Dendritic cell treated with granulocyte-macrophage colony-stimulating factor and Interleukin-4, amounts not matched to agents 40 ng/mL and 50 ng/mL, for 4 days (primary cell): ENCODE data around the gene MRO.
A peak's percentile ranks its signal among the peaks of the same experiment; 100 is the strongest.
"Not testable (repeated sequence)": the region's sequence is repeated elsewhere in the genome, so short reads cannot be mapped to it uniquely, and the experiment has no call there.

Source experiments
- H3K27ac Mint-ChIP-seq: one replicate; pipeline ENCODE4 v1.8.0; 2022; ENCODE audit warnings: mild to moderate bottlenecking, mixed read lengths
- H3K27me3 Mint-ChIP-seq: one replicate; pipeline ENCODE4 v1.8.0; 2022; ENCODE audit warnings: mild to moderate bottlenecking, mixed read lengths
- H3K36me3 Mint-ChIP-seq: one replicate; pipeline ENCODE4 v1.8.0; 2022; ENCODE audit warnings: low read depth, mixed read lengths
- H3K4me1 Mint-ChIP-seq: one replicate; pipeline ENCODE4 v1.8.0; 2022; ENCODE audit warnings: low read depth, mixed read lengths
- H3K4me3 Mint-ChIP-seq: one replicate; pipeline ENCODE4 v1.8.0; 2022; ENCODE audit warnings: mild to moderate bottlenecking, moderate library complexity, mixed read lengths
- H3K9me3 Mint-ChIP-seq: one replicate; pipeline ENCODE4 v1.8.0; 2022; ENCODE audit warnings: mixed read lengths
- intact Hi-C: fragments of 100-400 bp; cut with micrococcal nuclease; formaldehyde crosslinking; loops from one replicate; pipeline ENCODE4 v1.15.0; 2022

MRO gene

GRCh38 chr18:50848991-50849390 lies 29.2 kb upstream of the MRO start:
- peak overlapping the region; percentile 70 for H3K27ac Mint-ChIP-seq
- H3K4me1 Mint-ChIP-seq: peaks cover 60% of the 10 kb centered on the region
- no peaks in the 10 kb centered on the region for H3K27me3 Mint-ChIP-seq
- no peaks in the 10 kb centered on the region for H3K9me3 Mint-ChIP-seq
- H3K36me3 Mint-ChIP-seq: no peaks in the 10 kb centered on the region
- H3K4me3 Mint-ChIP-seq: no peak overlapping the region
- intact Hi-C loops: no loop called here

DNA sequence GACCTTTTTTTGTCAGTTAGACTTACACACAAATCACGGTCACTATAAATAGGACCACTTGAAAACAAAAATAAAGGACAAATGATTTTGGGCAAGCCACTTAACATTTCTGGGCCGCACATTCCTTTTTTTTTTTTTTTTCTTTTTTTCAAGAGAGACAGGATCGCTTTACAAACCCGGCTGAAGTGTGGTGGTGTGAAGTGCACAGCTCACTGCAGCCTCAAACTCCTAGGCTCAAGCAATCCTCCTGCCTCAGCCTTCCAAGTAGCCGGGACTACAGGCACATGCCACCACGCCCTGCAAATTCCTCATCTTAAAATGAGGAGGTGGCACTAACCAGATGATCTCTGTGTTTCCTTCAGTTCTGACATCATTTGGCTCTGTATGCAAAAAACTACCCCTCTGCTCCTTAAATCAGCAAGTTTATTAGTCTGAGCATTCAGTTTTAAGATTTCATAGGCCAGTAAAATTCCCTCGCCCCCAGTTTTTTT lies 28.3 kb upstream of the MRO start:
- intact Hi-C loops: no loop called here
- Mint-ChIP-seq H3K36me3 (no peaks in the 10 kb centered on the region), H3K4me3 (no peak overlapping the region)

GRCh38 chr18:50847192-50847591 lies 27.4 kb upstream of the MRO start:
- no peak overlapping the region for H3K4me3 Mint-ChIP-seq
- H3K36me3 Mint-ChIP-seq: no peaks in the 10 kb centered on the region
- H3K9me3 Mint-ChIP-seq: no peaks in the 10 kb centered on the region
- H3K27me3 Mint-ChIP-seq: no peaks in the 10 kb centered on the region
- H3K27ac Mint-ChIP-seq: no peak overlapping the region
- intact Hi-C loops: no loop called here
- peaks cover 56% of the 10 kb centered on the region for H3K4me1 Mint-ChIP-seq

More for the DNA sequence above, 28.3 kb upstream of the MRO start:
- peaks cover 59% of the 10 kb centered on the region for H3K4me1 Mint-ChIP-seq
- H3K27me3 Mint-ChIP-seq: no peaks in the 10 kb centered on the region
- no peaks in the 10 kb centered on the region for H3K9me3 Mint-ChIP-seq
- peak overlapping the region; percentile 70 for H3K27ac Mint-ChIP-seq

GRCh38 chr18:50844960-50845359 lies 25.1 kb upstream of the MRO start:
- peaks cover 42% of the 10 kb centered on the region for H3K4me1 Mint-ChIP-seq

DNA sequence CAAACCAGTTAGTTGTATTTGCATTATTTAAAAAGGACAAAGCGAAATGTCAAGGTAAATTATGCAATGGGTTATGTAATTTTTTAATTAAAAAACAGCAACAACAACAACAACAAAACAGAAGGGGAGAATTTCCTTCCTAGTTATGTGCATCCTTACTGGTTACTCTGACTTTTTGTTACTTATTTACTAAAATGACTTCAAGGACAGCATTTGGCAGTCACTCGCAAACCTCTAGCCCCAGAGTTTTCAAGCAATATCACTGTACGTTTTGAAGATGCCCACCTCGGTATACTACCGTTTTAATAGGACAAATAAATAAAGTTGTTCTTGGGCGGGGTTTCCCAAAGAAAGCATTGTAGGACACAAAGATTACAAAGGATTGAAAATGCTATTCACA lies 24.7 kb upstream of the MRO start:
- intact Hi-C loops: no loop called here
- no peak overlapping the region for H3K4me3 Mint-ChIP-seq
- H3K27ac Mint-ChIP-seq: no peak overlapping the region
- no peaks in the 10 kb centered on the region for H3K36me3 Mint-ChIP-seq
- no peaks in the 10 kb centered on the region for H3K27me3 Mint-ChIP-seq
- H3K9me3 Mint-ChIP-seq: no peaks in the 10 kb centered on the region
- H3K4me1 Mint-ChIP-seq: peaks cover 42% of the 10 kb centered on the region

More at GRCh38 chr18:50844960-50845359, 25.1 kb upstream of the MRO start:
- H3K4me3 Mint-ChIP-seq: no peak overlapping the region
- intact Hi-C loops: no loop called here
- no peak overlapping the region for H3K27ac Mint-ChIP-seq
- H3K9me3 Mint-ChIP-seq: no peaks in the 10 kb centered on the region
- H3K36me3 Mint-ChIP-seq: no peaks in the 10 kb centered on the region
- H3K27me3 Mint-ChIP-seq: no peaks in the 10 kb centered on the region

GRCh38 chr18:50842846-50843245 lies 23.0 kb upstream of the MRO start:
- peaks cover 38% of the 10 kb centered on the region for H3K4me1 Mint-ChIP-seq
- intact Hi-C loops: no loop called here
- H3K27ac Mint-ChIP-seq: peak overlapping the region; percentile 35
- no peaks in the 10 kb centered on the region for H3K27me3 Mint-ChIP-seq
- no peak overlapping the region for H3K4me3 Mint-ChIP-seq
- no peaks in the 10 kb centered on the region for H3K9me3 Mint-ChIP-seq
- no peaks in the 10 kb centered on the region for H3K36me3 Mint-ChIP-seq

DNA sequence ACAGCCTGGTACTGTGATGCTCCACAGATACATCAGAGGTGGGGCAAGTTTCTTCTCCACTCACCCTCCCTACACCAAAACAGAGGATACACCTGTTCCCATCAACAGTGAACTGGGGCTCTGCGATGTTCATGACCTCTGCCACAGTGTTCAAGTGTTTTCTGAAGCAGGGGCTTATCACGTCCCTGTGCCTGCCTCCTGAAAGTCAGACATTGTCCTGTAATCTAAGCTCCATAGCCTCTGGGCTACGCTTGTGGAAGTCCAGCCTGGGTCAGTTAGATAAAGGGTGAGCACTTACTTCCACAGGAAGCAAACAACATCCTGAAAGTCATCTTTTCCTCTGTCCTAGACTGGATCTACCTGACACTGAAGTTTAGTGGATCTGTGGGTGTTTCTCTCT lies 20.2 kb upstream of the MRO start:
- peaks cover 40% of the 10 kb centered on the region for H3K4me1 Mint-ChIP-seq
- intact Hi-C loops: no loop called here
- no peaks in the 10 kb centered on the region for H3K27me3 Mint-ChIP-seq
- no peak overlapping the region for H3K27ac Mint-ChIP-seq
- no peaks in the 10 kb centered on the region for H3K9me3 Mint-ChIP-seq
- H3K36me3 Mint-ChIP-seq: no peaks in the 10 kb centered on the region
- H3K4me3 Mint-ChIP-seq: no peak overlapping the region

- H3K27me3 Mint-ChIP-seq: no peaks in the 10 kb centered on the region
- peaks cover 40% of the 10 kb centered on the region for H3K4me1 Mint-ChIP-seq
Observed at GRCh38 chr18:50839341-50839740, 19.5 kb upstream of the MRO start.

DNA sequence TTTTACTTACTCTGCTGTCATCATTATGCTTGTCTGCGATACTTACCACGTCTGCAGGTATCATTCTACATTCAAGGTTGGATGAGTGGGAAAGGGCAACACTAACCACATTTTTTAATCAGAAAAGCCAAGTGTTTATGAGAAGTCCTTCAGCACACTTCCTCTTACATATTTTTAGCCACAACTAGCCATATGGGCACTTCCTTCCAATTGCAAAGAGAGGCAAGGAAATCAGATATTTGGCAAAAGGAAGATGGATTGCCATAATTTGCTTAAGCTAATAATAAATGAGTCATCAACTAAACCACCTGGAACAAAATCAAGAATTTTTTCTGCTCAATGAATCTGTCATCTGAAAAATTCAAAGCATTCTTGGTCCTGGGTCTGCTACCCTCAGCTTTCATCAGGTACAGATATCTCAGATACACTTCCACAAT lies 16.7 kb upstream of the MRO start:
- Mint-ChIP-seq H3K27me3 (no peaks in the 10 kb centered on the region), H3K4me1 (peaks cover 35% of the 10 kb centered on the region), H3K27ac (peak overlapping the region; percentile 77), H3K4me3 (peak overlapping the region; percentile 5), H3K36me3 (no peaks in the 10 kb centered on the region), H3K9me3 (no peaks in the 10 kb centered on the region)
- intact Hi-C loops: loop anchor here (2.0 kb wide), 1 partner anchor 16 kb away; no protein-coding TSS in a partner anchor

More at GRCh38 chr18:50839341-50839740, 19.5 kb upstream of the MRO start:
- Mint-ChIP-seq H3K36me3 (no peaks in the 10 kb centered on the region), H3K9me3 (no peaks in the 10 kb centered on the region), H3K4me3 (no peak overlapping the region), H3K27ac (no peak overlapping the region)
- intact Hi-C loops: no loop called here

- intact Hi-C loops, H3K4me3 Mint-ChIP-seq, H3K9me3 Mint-ChIP-seq, H3K27me3 Mint-ChIP-seq, H3K36me3 Mint-ChIP-seq: not testable (repeated sequence)
- peak overlapping the region; percentile 9 for H3K27ac Mint-ChIP-seq
- H3K4me1 Mint-ChIP-seq: peaks cover 35% of the 10 kb centered on the region
Observed at GRCh38 chr18:50833496-50833895, 13.7 kb upstream of the MRO start.

DNA sequence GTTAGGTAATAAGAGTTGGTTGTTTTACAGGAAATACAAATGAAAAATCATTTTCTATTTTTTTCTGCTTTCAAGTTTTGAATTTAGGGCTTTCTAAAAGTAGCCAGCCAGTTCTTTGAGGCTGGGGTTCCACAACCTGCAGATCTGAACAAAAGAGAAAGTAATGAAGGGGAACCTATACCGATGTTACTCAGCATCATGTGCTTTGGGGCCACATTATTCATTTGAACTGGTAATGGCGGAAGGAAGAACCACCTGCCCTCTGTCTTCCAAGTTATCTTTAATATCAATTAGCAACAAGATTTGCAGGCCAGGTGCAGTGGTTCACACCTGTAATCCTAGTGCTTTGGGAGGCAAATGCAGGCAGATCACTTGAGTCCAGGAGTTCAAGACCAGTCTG lies 12.9 kb upstream of the MRO start:
- Mint-ChIP-seq H3K4me3 (no peak overlapping the region), H3K27me3 (no peaks in the 10 kb centered on the region), H3K9me3 (no peaks in the 10 kb centered on the region), H3K4me1 (peaks cover 35% of the 10 kb centered on the region), H3K27ac (no peak overlapping the region), H3K36me3 (no peaks in the 10 kb centered on the region)
- intact Hi-C loops: no loop called here

GRCh38 chr18:50830544-50830943 lies 10.7 kb upstream of the MRO start:
- Mint-ChIP-seq H3K9me3 (no peaks in the 10 kb centered on the region), H3K36me3 (no peaks in the 10 kb centered on the region), H3K4me3 (peak overlapping the region; percentile 57), H3K4me1 (peaks cover 29% of the 10 kb centered on the region), H3K27ac (peak overlapping the region; percentile 96), H3K27me3 (no peaks in the 10 kb centered on the region)
- intact Hi-C loops: no loop called here

GRCh38 chr18:50829644-50830043 lies 9.8 kb upstream of the MRO start:
- Mint-ChIP-seq H3K4me1 (peaks cover 25% of the 10 kb centered on the region), H3K4me3 (no peak overlapping the region), H3K27me3 (no peaks in the 10 kb centered on the region), H3K36me3 (no peaks in the 10 kb centered on the region), H3K9me3 (no peaks in the 10 kb centered on the region), H3K27ac (peak overlapping the region; percentile 96)
- intact Hi-C loops: no loop called here

DNA sequence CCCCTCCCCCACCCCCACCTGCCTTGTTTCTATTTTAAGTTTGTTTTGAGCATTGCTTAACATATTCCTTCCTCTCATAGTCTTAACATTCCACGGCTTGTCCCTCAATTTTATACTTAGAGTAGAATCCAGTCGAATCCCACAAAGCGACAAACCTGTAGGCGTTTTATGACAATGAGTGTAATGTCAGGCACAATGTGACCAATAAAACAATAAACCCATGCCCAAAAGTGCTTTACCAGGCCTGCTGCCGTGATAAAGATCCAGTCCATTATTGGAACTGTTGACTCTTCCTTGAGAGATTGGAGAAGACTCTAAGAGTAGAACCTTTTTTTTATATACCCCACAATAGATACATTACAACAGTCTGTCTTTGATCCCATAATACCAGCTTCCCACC lies 6.2 kb upstream of the MRO start:
- Mint-ChIP-seq H3K9me3 (no peaks in the 10 kb centered on the region), H3K4me1 (peaks cover 15% of the 10 kb centered on the region), H3K36me3 (no peaks in the 10 kb centered on the region), H3K4me3 (no peak overlapping the region), H3K27me3 (no peaks in the 10 kb centered on the region), H3K27ac (no peak overlapping the region)
- intact Hi-C loops: no loop called here

DNA sequence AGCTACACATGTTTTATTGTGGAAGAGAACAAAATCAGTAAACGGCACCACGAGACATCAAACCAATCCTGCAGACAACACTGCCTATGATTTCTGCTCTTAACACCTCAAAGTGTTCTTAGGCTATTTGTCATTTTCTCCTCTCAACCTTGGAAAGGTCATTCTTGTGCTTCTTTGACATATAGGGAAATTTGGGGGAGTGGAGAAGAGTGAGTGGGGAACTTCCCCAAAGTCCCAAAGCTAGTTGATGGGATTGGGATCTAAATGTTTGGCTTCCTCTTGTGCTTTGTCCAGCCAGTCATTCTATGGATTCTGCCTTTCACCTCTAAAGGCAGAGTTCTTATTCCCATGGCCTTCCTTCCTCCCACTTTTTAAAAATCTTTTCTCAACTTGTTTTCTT lies 5.8 kb upstream of the MRO start:
- intact Hi-C loops: no loop called here
- H3K27me3 Mint-ChIP-seq: no peaks in the 10 kb centered on the region

More for the DNA sequence above, 5.8 kb upstream of the MRO start:
- Mint-ChIP-seq H3K36me3 (no peaks in the 10 kb centered on the region), H3K4me1 (peaks cover 11% of the 10 kb centered on the region), H3K9me3 (no peaks in the 10 kb centered on the region), H3K4me3 (no peak overlapping the region), H3K27ac (no peak overlapping the region)
